CD8-positive, alpha-beta memory T cell (primary cell): ENCODE results near the gene BACH2. TPM values are rescaled to one million over a fixed set of nuclear protein-coding genes. Genes with fewer than 3 reads are reported as not detected.

Experiments used
- CTCF ChIA-PET: fragments of 350-600 bp; sonication (Branson Sonifier 250); formaldehyde crosslinking; loops from one replicate; lab custom pipeline; 2021; ENCODE audit warnings: antibody characterized with exemption; lab: Charles Lee
- POLR2A ChIA-PET: fragments of 350-600 bp; sonication (Branson Sonifier 250); formaldehyde crosslinking; loops from one replicate; lab custom pipeline; 2021; ENCODE audit warnings: antibody characterized with exemption; lab: Charles Lee
- DNase-seq, 5 donors: peaks; one replicate each; pipeline versions ENCODE4 v3.0.0 to v3.0.0-alpha.2; 2020 to 2022; ENCODE audit warnings: mixed read lengths in 1 of 5
- H3K27ac ChIP-seq: one replicate; pipeline ENCODE4 v1.7.0; 2013; ENCODE audit warnings: low read depth, mild to moderate bottlenecking, low read length, moderate library complexity
- H3K27me3 ChIP-seq: 2 replicates; pipeline ENCODE4 v1.7.0; 2013; ENCODE audit warnings: low read length, mild to moderate bottlenecking; ENCODE audit not compliant: insufficient read depth, poor library complexity, severe bottlenecking
- H3K36me3 ChIP-seq: 2 replicates; pipeline ENCODE4 v1.7.0; 2013; ENCODE audit warnings: mild to moderate bottlenecking, low read length, moderate library complexity; ENCODE audit not compliant: insufficient read depth
- H3K4me1 ChIP-seq: 2 replicates; pipeline ENCODE4 v1.7.0; 2013; ENCODE audit warnings: mild to moderate bottlenecking, low read length, moderate library complexity; ENCODE audit not compliant: insufficient read depth
- H3K4me3 ChIP-seq: 2 replicates; pipeline ENCODE4 v1.7.0; 2013; ENCODE audit warnings: mild to moderate bottlenecking, low read length
- H3K9me3 ChIP-seq: 2 replicates; pipeline ENCODE4 v1.7.0; 2013; ENCODE audit warnings: mild to moderate bottlenecking, low read length
- H3K27ac Mint-ChIP-seq, 8 donors: one replicate each; pipeline ENCODE4 v1.8.0; 2020 to 2021; ENCODE audit warnings: mixed read lengths in 8 of 8, mild to moderate bottlenecking in 6 of 8, inconsistent platforms in 3 of 8, moderate library complexity in 3 of 8
- H3K27me3 Mint-ChIP-seq, 2 donors: one replicate each; pipeline ENCODE4 v1.8.0; 2020 to 2021; ENCODE audit warnings: mixed read lengths in 2 of 2, mild to moderate bottlenecking in 1 of 2, moderate library complexity in 1 of 2
- H3K36me3 Mint-ChIP-seq, 3 donors: one replicate each; pipeline ENCODE4 v1.8.0; 2020 to 2021; ENCODE audit warnings: mixed read lengths in 3 of 3, inconsistent platforms in 1 of 3, mild to moderate bottlenecking in 1 of 3
- H3K4me1 Mint-ChIP-seq, 3 donors: one replicate each; pipeline ENCODE4 v1.8.0; 2020 to 2021; ENCODE audit warnings: mixed read lengths in 3 of 3, inconsistent platforms in 1 of 3, mild to moderate bottlenecking in 1 of 3
- H3K4me3 Mint-ChIP-seq, 7 donors: one replicate each; pipeline ENCODE4 v1.8.0; 2020 to 2021; ENCODE audit warnings: mixed read lengths in 7 of 7, mild to moderate bottlenecking in 6 of 7, moderate library complexity in 4 of 7, inconsistent platforms in 2 of 7
- H3K9me3 Mint-ChIP-seq, 5 donors: one replicate each; pipeline ENCODE4 v1.8.0; 2020 to 2022; ENCODE audit warnings: mixed read lengths in 5 of 5, mild to moderate bottlenecking in 3 of 5, moderate library complexity in 2 of 5, inconsistent platforms in 1 of 5
- polyA plus RNA-seq: library from polyadenylated mRNA; unstranded; fragments of 300-500 nt; fragmentation: Illumina TruSeq; gene quantifications from one replicate; pipeline ENCODE4 v1.2.3, GENCODE V29; 2021
- total RNA-seq, 2 experiments: library from RNA; stranded (reverse); gene quantifications; one replicate each; pipeline ENCODE4 v1.2.3, GENCODE V29; 2021

Gene BACH2
- total and polyA plus RNA-seq, 3 experiments from 2014 or later, result 7.4 to 41.8 (median 39.9) TPM

GRCh38 chr6:90003941-90004340, 292.7 kb downstream of the BACH2 start:
- Mint-ChIP-seq H3K4me3 (no peak overlapping the region), H3K9me3 (no peaks in the 10 kb centered on the region), H3K36me3 (peaks cover 8 to 39% (median 14%) of the 10 kb centered on the region in 3 donors), H3K27ac (peak overlapping the region in 1 of 8 donors; percentile 19), H3K4me1 (peaks cover 6 to 11% (median 7%) of the 10 kb centered on the region in 3 donors), H3K27me3 (peaks cover 0 to 2% of the 10 kb centered on the region in 2 donors)
- Histone ChIP-seq H3K36me3 (no peaks in the 10 kb centered on the region), H3K9me3 (no peaks in the 10 kb centered on the region), H3K4me1 (peaks cover 7% of the 10 kb centered on the region), H3K4me3 (no peak overlapping the region), H3K27me3 (no peaks in the 10 kb centered on the region), H3K27ac (no peak overlapping the region)
- ChIA-PET POLR2A (no interaction called here), CTCF (no interaction called here)
- DNase-seq, result no peak

GRCh38 chr6:90003069-90003795, 293.4 kb downstream of the BACH2 start:
- Mint-ChIP-seq H3K4me3 (no peak overlapping the region), H3K27ac (no peak overlapping the region), H3K9me3 (no peaks in the 10 kb centered on the region), H3K36me3 (peaks cover 8 to 34% (median 12%) of the 10 kb centered on the region in 3 donors), H3K27me3 (no peaks in the 10 kb centered on the region), H3K4me1 (peaks cover 0 to 5% (median 0%) of the 10 kb centered on the region in 3 donors)
- CTCF ChIA-PET, result no interaction called here
- POLR2A ChIA-PET, result no interaction called here
- Histone ChIP-seq H3K27me3 (no peaks in the 10 kb centered on the region), H3K9me3 (no peaks in the 10 kb centered on the region), H3K27ac (no peak overlapping the region), H3K36me3 (no peaks in the 10 kb centered on the region), H3K4me1 (peaks cover 7% of the 10 kb centered on the region), H3K4me3 (no peak overlapping the region)
- DNase-seq, result no peak

- Mint-ChIP-seq H3K9me3 (no peaks in the 10 kb centered on the region), H3K4me1 (peaks cover 0 to 7% (median 5%) of the 10 kb centered on the region in 3 donors), H3K36me3 (peaks cover 3 to 32% (median 12%) of the 10 kb centered on the region in 3 donors), H3K27ac (no peak overlapping the region), H3K27me3 (no peaks in the 10 kb centered on the region), H3K4me3 (no peak overlapping the region)
- Histone ChIP-seq H3K4me3 (no peak overlapping the region), H3K27me3 (no peaks in the 10 kb centered on the region), H3K4me1 (peaks cover 7% of the 10 kb centered on the region), H3K36me3 (no peaks in the 10 kb centered on the region), H3K9me3 (no peaks in the 10 kb centered on the region), H3K27ac (no peak overlapping the region)
- CTCF ChIA-PET, result interaction anchor here (1.2 kb wide), 1 partner anchor 49 kb away, joined by 3 read pairs; no protein-coding TSS in a partner anchor
- DNase-seq, result no peak
- POLR2A ChIA-PET, result no interaction called here
These were observed 295.5 kb downstream of the BACH2 start for GRCh38 chr6:90000864-90001731.

GRCh38 chr6:89999945-90000825, 296.5 kb downstream of the BACH2 start:
- H3K27ac ChIP-seq, result no peak overlapping the region
- POLR2A ChIA-PET, result no interaction called here

GRCh38 chr6:89999154-89999553, 297.5 kb downstream of the BACH2 start:
- H3K27me3 ChIP-seq, result no peaks in the 10 kb centered on the region
- H3K9me3 ChIP-seq, result no peaks in the 10 kb centered on the region
- Mint-ChIP-seq H3K27ac (no peak overlapping the region), H3K4me1 (peaks cover 0 to 9% (median 5%) of the 10 kb centered on the region in 3 donors), H3K27me3 (no peaks in the 10 kb centered on the region), H3K4me3 (no peak overlapping the region), H3K36me3 (peaks cover 0 to 21% (median 11%) of the 10 kb centered on the region in 3 donors), H3K9me3 (no peaks in the 10 kb centered on the region)
- CTCF ChIA-PET, result interaction anchor here (1.3 to 2.1 kb wide), 2 partner anchors 10 to 62 kb away, joined by 3 to 5 read pairs; no protein-coding TSS in a partner anchor
- H3K4me3 ChIP-seq, result no peak overlapping the region
- H3K36me3 ChIP-seq, result no peaks in the 10 kb centered on the region
- peaks cover 7% of the 10 kb centered on the region for H3K4me1 ChIP-seq
- no peak overlapping the region for H3K27ac ChIP-seq
- no peak for DNase-seq
- POLR2A ChIA-PET, result no interaction called here

More at GRCh38 chr6:89999945-90000825, 296.5 kb downstream of the BACH2 start:
- Mint-ChIP-seq H3K4me1 (peaks cover 0 to 7% (median 5%) of the 10 kb centered on the region in 3 donors), H3K4me3 (peak overlapping the region in 1 of 7 donors; percentile 6), H3K27me3 (no peaks in the 10 kb centered on the region), H3K9me3 (no peaks in the 10 kb centered on the region), H3K36me3 (peaks cover 3 to 30% (median 14%) of the 10 kb centered on the region in 3 donors), H3K27ac (peak overlapping the region in 4 of 8 donors; percentile 9 to 43 (median 18))
- CTCF ChIA-PET, result interaction anchor here (1.3 to 2.1 kb wide), 2 partner anchors 11 to 61 kb away, joined by 3 to 5 read pairs; no protein-coding TSS in a partner anchor
- H3K27me3 ChIP-seq, result no peaks in the 10 kb centered on the region
- H3K9me3 ChIP-seq, result no peaks in the 10 kb centered on the region
- no peak overlapping the region for H3K4me3 ChIP-seq
- no peaks in the 10 kb centered on the region for H3K36me3 ChIP-seq
- DNase-seq, result no peak
- H3K4me1 ChIP-seq, result peaks cover 7% of the 10 kb centered on the region

GRCh38 chr6:89997456-89998445, 298.9 kb downstream of the BACH2 start:
- Histone ChIP-seq H3K4me1 (peaks cover 7% of the 10 kb centered on the region), H3K36me3 (no peaks in the 10 kb centered on the region), H3K4me3 (no peak overlapping the region), H3K27ac (no peak overlapping the region), H3K9me3 (no peaks in the 10 kb centered on the region), H3K27me3 (no peaks in the 10 kb centered on the region)
- H3K27me3 Mint-ChIP-seq, result no peaks in the 10 kb centered on the region
- H3K27ac Mint-ChIP-seq, result peak overlapping the region in 1 of 8 donors; percentile 52
- CTCF ChIA-PET, result interaction anchor here (2.1 kb wide), 1 partner anchor 9 kb away, joined by 5 read pairs; no protein-coding TSS in a partner anchor
- POLR2A ChIA-PET, result no interaction called here
- no peak overlapping the region for H3K4me3 Mint-ChIP-seq
- H3K9me3 Mint-ChIP-seq, result no peaks in the 10 kb centered on the region
- peaks cover 0 to 13% (median 5%) of the 10 kb centered on the region in 3 donors for H3K4me1 Mint-ChIP-seq
- H3K36me3 Mint-ChIP-seq, result peaks cover 0 to 23% (median 11%) of the 10 kb centered on the region in 3 donors
- no peak for DNase-seq
